NOMO-1 (cell line): ENCODE results near the gene UPF1.

Experiments
- DNase-seq, 2 experiments: peaks; one replicate each; lab custom pipeline; 2025; ENCODE audit not compliant: unreplicated experiment in 2 of 2; lab: John Stamatoyannopoulos, UW

Gene UPF1

GRCh38 chr19:18833849-18834643 lies 2.3 kb downstream of the UPF1 start:
- DNase-seq: no peak

- DNase-seq: no peak
These were observed 2.9 kb downstream of the UPF1 start for GRCh38 chr19:18834644-18834984.

- no peak for DNase-seq
These were observed 7.9 kb downstream of the UPF1 start for GRCh38 chr19:18839465-18840287.

GRCh38 chr19:18840288-18841267 lies 8.8 kb downstream of the UPF1 start:
- no peak for DNase-seq

- no peak for DNase-seq
These were observed 9.6 kb downstream of the UPF1 start for GRCh38 chr19:18841400-18841799.

- DNase-seq: no peak
These were observed 10.4 kb downstream of the UPF1 start for GRCh38 chr19:18842166-18842565.

- DNase-seq: no peak
These were observed 12.2 kb downstream of the UPF1 start for GRCh38 chr19:18843960-18844359.

GRCh38 chr19:18844806-18845329 lies 13.1 kb downstream of the UPF1 start:
- DNase-seq: no peak

- no peak for DNase-seq
These were observed 14.2 kb downstream of the UPF1 start for GRCh38 chr19:18845961-18846360.

- DNase-seq: peak; percentile 20 to 41
These were observed 15.2 kb downstream of the UPF1 start for GRCh38 chr19:18846862-18847548.

GRCh38 chr19:18847549-18848463 lies 16.0 kb downstream of the UPF1 start:
- no peak for DNase-seq

- DNase-seq: peak; percentile 52 to 80
These were observed 17.3 kb downstream of the UPF1 start for GRCh38 chr19:18848878-18849661.

GRCh38 chr19:18849838-18850400 lies 18.2 kb downstream of the UPF1 start:
- DNase-seq: peak in 1 of 2 experiments; percentile 9

GRCh38 chr19:18850471-18851375 lies 19.0 kb downstream of the UPF1 start:
- DNase-seq: no peak

GRCh38 chr19:18851673-18852325 lies 20.0 kb downstream of the UPF1 start:
- DNase-seq: no peak

GRCh38 chr19:18852648-18853047 lies 20.9 kb downstream of the UPF1 start:
- DNase-seq: no peak
